Colonic mucosa (tissue), 4 donors: ENCODE measurements around the gene ERFE. TPM values are rescaled to one million over a fixed set of nuclear protein-coding genes. Genes with fewer than 3 reads are reported as not detected.

Experiments used
- DNase-seq: peaks from one replicate; pipeline ENCODE4 v3.0.0-alpha.2; 2020
- H3K27ac ChIP-seq: fragments of 200-600 bp; one replicate; pipeline ENCODE4 v1.8.0; 2021
- H3K27me3 ChIP-seq: fragments of 200-600 bp; one replicate; pipeline ENCODE4 v1.8.0; 2021
- H3K36me3 ChIP-seq: fragments of 200-600 bp; one replicate; pipeline ENCODE4 v1.8.0; 2021
- H3K4me1 ChIP-seq: fragments of 200-600 bp; one replicate; pipeline ENCODE4 v1.8.0; 2021; ENCODE audit warnings: mild to moderate bottlenecking
- H3K4me3 ChIP-seq: fragments of 200-600 bp; one replicate; pipeline ENCODE4 v1.8.0; 2021
- H3K9ac ChIP-seq, 2 donors: one replicate each; pipeline ENCODE4 v1.7.0; 2013; ENCODE audit warnings: control low read depth in 2 of 2, low read depth in 2 of 2, low read length in 2 of 2
- H3K9me3 ChIP-seq: fragments of 200-600 bp; one replicate; pipeline ENCODE4 v1.8.0; 2021
- intact Hi-C: fragments of 100-400 bp; cut with DNase I; formaldehyde crosslinking; loops from one replicate; pipeline ENCODE4 v1.14.1; 2022
- total RNA-seq, 2 donors: library from RNA; stranded (reverse); fragmentation: NEBNext Ultra II Directional in 1 of 2; extraction: Animal tissue kit (Norgen Biotek cat#: 25700) in 1 of 2; gene quantifications; one replicate each; pipeline ENCODE4 v1.2.1, GENCODE V29; 2021
- TF ChIP-seq, protein P1 (sequence below): fragments of 200-600 bp; IDR thresholded peaks from one replicate; pipeline ENCODE4 v1.8.0; 2022; ENCODE audit warnings: antibody characterized with exemption, mild to moderate bottlenecking
- donor health status: healthy.
- donor health status: DM: no; HTN: no; CAD: no.
- donor health status: DM: no; HTN: no; CAD: no.

ERFE gene
- total RNA-seq, 2 donors from 2014 or later = 0.50 TPM; not detected in 1

DNA sequence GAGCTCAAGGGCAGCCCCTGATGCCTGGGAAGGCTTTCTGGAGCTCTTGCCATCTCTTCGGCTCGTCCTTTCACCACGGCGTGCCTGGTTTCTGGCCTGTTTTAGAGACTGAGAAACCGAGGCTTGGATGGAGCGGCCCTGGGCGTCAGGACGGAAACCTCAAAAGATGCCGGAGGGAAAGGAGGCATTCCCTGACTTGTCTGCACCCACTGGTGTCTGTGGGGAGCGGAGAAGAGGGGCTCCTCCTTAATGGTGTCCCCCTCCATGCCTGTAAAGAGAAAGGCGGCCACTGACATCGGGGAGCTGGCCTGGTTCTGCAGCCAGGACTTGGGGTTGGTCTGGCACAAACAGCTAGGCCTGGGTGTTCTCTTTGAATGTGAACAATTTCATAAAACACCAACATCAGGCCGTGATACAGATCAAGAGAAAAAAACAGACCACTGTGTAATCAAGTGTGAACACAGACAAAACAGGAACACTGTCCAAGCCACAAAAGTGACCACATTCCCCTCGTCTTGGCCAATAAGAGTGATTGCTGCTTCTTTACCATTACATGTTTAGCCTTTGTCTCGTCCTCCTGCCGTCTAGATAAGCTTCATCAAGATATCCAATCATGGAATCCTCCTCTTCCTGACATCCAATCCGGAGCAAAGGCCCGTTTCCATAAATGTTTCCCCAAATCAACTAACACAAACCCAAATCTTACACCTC, 45.4 kb downstream of the ERFE start:
- intact Hi-C loops = no loop called here
- no peaks in the 10 kb centered on the region for H3K36me3 ChIP-seq
- peaks cover 9% of the 10 kb centered on the region for H3K4me1 ChIP-seq
- H3K27me3 ChIP-seq = no peaks in the 10 kb centered on the region
- no peaks in the 10 kb centered on the region for H3K9me3 ChIP-seq
- DNase-seq = no peak
- TF ChIP-seq, protein P1, sequence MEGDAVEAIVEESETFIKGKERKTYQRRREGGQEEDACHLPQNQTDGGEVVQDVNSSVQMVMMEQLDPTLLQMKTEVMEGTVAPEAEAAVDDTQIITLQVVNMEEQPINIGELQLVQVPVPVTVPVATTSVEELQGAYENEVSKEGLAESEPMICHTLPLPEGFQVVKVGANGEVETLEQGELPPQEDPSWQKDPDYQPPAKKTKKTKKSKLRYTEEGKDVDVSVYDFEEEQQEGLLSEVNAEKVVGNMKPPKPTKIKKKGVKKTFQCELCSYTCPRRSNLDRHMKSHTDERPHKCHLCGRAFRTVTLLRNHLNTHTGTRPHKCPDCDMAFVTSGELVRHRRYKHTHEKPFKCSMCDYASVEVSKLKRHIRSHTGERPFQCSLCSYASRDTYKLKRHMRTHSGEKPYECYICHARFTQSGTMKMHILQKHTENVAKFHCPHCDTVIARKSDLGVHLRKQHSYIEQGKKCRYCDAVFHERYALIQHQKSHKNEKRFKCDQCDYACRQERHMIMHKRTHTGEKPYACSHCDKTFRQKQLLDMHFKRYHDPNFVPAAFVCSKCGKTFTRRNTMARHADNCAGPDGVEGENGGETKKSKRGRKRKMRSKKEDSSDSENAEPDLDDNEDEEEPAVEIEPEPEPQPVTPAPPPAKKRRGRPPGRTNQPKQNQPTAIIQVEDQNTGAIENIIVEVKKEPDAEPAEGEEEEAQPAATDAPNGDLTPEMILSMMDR = no peak
- peak overlapping the region; percentile 34 for H3K27ac ChIP-seq
- H3K9ac ChIP-seq = peak overlapping the region; percentile 62 to 78
- peak overlapping the region; percentile 65 for H3K4me3 ChIP-seq

DNA sequence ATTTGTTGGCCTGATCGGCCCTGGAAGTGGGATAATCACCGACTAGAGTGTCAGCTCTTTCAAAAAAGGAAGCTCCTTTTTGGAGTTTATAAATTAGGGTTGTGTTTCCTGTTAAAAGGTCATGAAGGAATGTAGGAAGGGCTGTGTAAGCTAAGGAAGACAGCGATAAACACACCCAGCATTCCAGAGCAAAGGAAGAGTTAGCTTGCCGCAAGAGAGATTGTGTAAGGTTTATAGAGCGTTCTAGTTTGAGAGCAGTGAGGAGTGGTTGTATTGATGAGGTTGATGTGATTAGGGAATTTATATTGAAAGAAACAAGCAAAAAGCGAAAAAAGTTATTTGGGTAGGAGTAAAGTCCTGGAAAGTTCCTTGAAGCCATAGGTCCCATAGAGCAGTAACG, 48.2 kb downstream of the ERFE start:
- no peak overlapping the region for H3K27ac ChIP-seq

GRCh38 chr2:238216651-238217184, 57.9 kb downstream of the ERFE start:
- no peak for DNase-seq
- Histone ChIP-seq H3K4me3 (no peak overlapping the region), H3K9me3 (no peaks in the 10 kb centered on the region), H3K4me1 (no peaks in the 10 kb centered on the region), H3K36me3 (no peaks in the 10 kb centered on the region), H3K27me3 (no peaks in the 10 kb centered on the region), H3K9ac (no peak overlapping the region), H3K27ac (no peak overlapping the region)
- intact Hi-C loops = no loop called here
- TF ChIP-seq, protein P1 = no peak

More for the DNA sequence above, 48.2 kb downstream of the ERFE start:
- TF ChIP-seq, protein P1 = no peak
- Histone ChIP-seq H3K36me3 (no peaks in the 10 kb centered on the region), H3K9ac (no peak overlapping the region), H3K4me1 (peaks cover 4% of the 10 kb centered on the region), H3K27me3 (no peaks in the 10 kb centered on the region), H3K4me3 (no peak overlapping the region), H3K9me3 (no peaks in the 10 kb centered on the region)
- intact Hi-C loops = no loop called here
- no peak for DNase-seq

Other genes with a start within 250 kb of the ERFE start
- 10 to 100 TPM; 51.8 to 54.7 TPM for gene UBE2F, start 192.0 kb upstream of the ERFE start, total RNA-seq
- gene SCLY, start 98.0 kb upstream of the ERFE start, total RNA-seq = 10 to 100 TPM; 10.2 to 36.9 TPM
- gene ESPNL, start 58.6 kb upstream of the ERFE start, total RNA-seq = under 1 TPM; 0.08 to 0.12 TPM
- gene KLHL30, start 20.3 kb upstream of the ERFE start, total RNA-seq = under 1 TPM; 0.07 to 0.13 TPM
- gene ILKAP, start 44.7 kb downstream of the ERFE start, total RNA-seq = 10 to 100 TPM; 27.8 to 50.3 TPM
- gene HES6, start 81.1 kb downstream of the ERFE start, total RNA-seq = 10 to 100 TPM; 55.6 to 79.5 TPM
- gene PER2, start 129.6 kb downstream of the ERFE start, total RNA-seq = 10 to 100 TPM; 22.1 to 29.2 TPM
- gene TRAF3IP1, start 161.5 kb downstream of the ERFE start, total RNA-seq = 10 to 100 TPM; 16.2 to 18.5 TPM